HG02973 (cell line): ENCODE results near the gene UBAP2L.
"Not testable (repeated sequence)": the region's sequence is repeated elsewhere in the genome, so short reads cannot be mapped to it uniquely, and the experiment has no call there.

Experiments used
- ATAC-seq: cut with Tn5 transposase; IDR thresholded peaks from one replicate; pipeline ENCODE4 v1.9.1; 2021; ENCODE audit warnings: moderate library complexity; ENCODE audit not compliant: unreplicated experiment

Gene UBAP2L

DNA sequence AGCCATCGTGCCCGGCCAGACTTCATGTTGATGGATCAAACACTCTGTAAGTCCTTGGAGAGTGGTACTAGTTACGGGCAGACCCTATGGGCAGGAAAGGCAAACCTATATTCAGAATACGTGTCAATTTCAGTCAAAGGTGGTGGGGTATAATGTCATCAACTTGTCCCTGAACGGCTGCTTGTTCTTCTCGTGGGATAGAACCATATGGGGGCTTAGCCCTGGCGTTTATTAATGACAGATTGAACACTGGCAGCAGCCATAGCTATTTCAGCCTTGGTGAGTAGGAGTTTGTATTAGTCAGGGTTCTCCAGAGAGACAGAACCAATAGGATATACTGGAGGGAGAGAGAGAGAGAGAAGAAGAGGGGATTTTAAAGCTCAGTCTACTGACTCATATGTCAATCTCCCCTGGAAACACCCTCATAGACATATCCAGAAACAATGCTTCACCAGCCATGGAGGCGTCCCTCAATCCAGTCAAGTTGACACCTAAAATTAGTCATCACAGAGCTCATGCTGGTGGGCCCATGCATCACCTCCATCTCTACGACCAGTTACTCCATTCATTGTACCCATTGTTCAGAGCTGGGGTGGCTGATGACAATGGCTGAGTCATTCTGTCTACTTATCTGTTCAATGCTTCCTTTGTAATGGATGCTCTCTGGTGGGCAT is 84.0 kb downstream of the UBAP2L start:
- no peak for ATAC-seq

GRCh38 chr1:154306151-154306550 is 85.4 kb downstream of the UBAP2L start:
- ATAC-seq: no peak

GRCh38 chr1:154307670-154308270 is 87.0 kb downstream of the UBAP2L start:
- not testable (repeated sequence) for ATAC-seq

- not testable (repeated sequence) for ATAC-seq
These were observed 88.4 kb downstream of the UBAP2L start for GRCh38 chr1:154309136-154309535.

DNA sequence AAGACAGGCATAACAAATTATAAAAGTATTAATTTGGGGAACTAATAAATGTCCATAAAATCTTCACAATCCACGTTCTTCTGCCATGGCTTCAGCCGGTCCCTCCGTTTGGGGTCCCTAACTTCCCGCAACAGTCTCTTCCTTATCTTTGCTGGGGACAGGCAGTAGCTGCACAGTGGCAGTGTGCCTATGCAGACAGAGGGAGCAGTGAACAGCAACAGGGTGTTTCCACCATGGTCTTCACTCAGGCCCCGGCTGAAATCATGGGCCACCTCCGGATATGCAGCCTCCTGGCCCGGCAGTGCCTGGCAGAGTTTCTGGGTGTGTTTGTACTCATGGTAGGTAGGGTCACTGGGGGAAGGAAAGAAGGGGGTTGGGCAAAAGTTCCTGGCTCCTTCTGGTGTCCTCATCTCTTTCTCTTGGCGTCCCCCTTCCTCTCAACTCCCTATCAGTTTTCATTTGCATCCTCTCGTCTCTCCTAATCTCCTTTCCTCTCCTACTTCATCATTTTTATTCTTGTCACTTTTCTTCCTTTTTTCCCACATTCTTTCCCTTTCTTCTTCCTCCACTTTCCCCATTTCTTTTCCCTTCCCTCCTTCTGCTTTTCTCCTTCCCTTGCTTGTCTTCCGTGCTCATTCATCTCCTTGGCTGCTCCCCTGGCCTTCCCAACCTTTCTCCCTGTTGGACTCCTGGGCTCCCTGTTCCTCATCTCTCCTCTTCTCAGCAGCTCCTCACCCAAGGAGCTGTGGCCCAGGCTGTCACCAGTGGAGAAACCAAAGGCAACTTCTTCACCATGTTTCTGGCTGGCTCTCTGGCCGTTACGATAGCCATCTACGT is 91.7 kb downstream of the UBAP2L start:
- not testable (repeated sequence) for ATAC-seq

DNA sequence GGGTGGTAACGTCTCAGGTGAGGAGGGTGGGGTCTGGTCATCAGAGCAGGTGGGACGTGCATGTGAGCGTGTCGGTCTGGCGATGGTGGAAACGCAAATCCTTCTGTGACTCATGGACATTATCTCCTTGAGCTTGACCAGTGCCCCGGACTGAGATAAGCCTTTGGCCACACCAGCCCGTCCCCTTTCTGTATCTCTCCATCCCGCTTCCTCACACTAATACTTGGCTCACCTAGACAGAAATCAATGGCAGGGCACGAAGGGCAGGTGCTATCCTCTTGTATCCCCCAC is 92.3 kb downstream of the UBAP2L start:
- ATAC-seq: no peak

GRCh38 chr1:154314226-154314625 is 93.5 kb downstream of the UBAP2L start:
- ATAC-seq: not testable (repeated sequence)

GRCh38 chr1:154316704-154317103 is 95.9 kb downstream of the UBAP2L start:
- ATAC-seq: no peak

- no peak for ATAC-seq
These were observed 97.6 kb downstream of the UBAP2L start for GRCh38 chr1:154318386-154318785.
